Keratinocyte (primary cell): ENCODE data around the gene CACNB2.

ENCODE experiments used
- CTCF ChIP-seq, 3 experiments: IDR thresholded peaks in 1 of 3; conservative IDR thresholded peaks in 1 of 3; optimal IDR thresholded peaks in 1 of 3; 2 replicates in 2 of 3; 3 replicates in 1 of 3; pipeline versions ENCODE3 to v1.5.1; 2011; ENCODE audit warnings: low read length in 3 of 3, mild to moderate bottlenecking in 3 of 3, moderate library complexity in 2 of 3, control low read depth in 1 of 3, inconsistent platforms in 1 of 3; ENCODE audit not compliant: insufficient read depth in 2 of 3; ENCODE audit errors: extremely low read depth in 1 of 3
- EZH2 ChIP-seq: IDR thresholded peaks from one replicate; pipeline ENCODE4 v1.6.1; 2012; ENCODE audit warnings: inconsistent platforms, mild to moderate bottlenecking, low read length, moderate library complexity

- TF ChIP-seq EZH2 (no peak), CTCF (optimal IDR thresholded peaks at IDR 0.05 in 1 of 3, IDR thresholded peaks at IDR 0.05 in 1 of 3, conservative IDR thresholded peaks at IDR 0.05 in 1 of 3; ENCODE audit: extremely low read depth in 1 of 3, insufficient read depth in 2 of 3, low read length in 3 of 3) (no peak)
These were observed 24.6 kb downstream of the CACNB2 start for GRCh38 chr10:18164748-18165361.
